Measurements from ENCODE around the gene MRPL39.

MRPL39 gene

DNA sequence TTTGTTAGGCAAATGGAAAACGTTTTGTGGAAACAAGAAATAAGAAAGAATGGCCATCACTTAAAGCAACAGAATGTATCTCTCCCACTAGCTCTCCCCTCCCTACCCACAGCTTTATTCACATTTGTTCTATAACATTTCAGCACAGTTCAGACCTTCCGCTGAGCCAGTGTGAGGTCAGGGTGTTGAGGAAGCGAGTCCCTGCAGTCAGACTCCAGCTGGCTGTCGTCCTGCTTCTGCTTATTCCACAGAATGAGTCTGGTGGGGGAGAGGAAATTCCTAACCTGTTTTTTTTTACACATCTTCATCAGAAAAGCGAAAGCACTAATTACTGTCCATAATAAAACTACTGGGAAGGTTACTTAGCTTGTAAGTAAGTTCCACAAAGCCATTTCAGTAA lies 39.0 kb downstream of the MRPL39 start:
- no peak for DNase-seq (ENCODE audit: low read depth)

DNA sequence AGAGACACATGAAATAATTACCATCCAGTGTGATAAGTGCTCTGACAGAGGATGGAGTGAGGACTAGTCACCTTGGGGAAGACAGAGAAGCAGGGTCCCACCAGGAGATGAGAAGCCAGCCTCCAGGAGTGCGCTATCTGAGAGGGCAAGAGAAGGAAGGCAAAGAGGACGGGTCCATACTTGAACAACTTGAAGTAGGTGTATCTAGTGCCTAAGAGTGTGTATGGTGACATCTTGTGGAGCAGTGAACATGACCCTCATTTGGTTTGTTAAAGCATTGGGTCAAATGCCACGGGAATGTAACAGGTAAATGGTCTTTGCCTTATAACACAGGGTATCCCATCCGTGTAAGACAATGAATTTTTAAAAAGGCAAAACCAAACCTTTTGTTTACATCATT lies 39.8 kb downstream of the MRPL39 start:
- DNase-seq (ENCODE audit: low read depth): no peak

DNA sequence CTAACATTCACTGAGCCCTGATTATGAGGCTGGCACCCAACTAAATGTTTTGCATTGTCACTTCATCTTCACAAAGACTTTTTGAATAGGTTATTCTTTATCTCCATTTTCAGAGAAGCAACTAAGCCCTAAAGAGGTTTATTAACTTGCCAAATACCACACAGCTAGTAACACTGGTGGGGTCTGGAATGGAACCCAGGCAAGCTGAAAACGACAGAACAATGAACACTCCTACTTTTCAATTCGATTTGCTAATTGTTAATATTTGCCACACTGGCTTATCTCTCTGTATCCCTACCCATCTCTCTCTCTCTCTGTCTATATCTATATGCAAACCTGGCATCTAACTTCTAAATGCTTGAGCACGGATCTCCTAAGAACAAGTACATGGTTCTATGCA lies 40.6 kb downstream of the MRPL39 start:
- no peak for DNase-seq (ENCODE audit: low read depth)

DNA sequence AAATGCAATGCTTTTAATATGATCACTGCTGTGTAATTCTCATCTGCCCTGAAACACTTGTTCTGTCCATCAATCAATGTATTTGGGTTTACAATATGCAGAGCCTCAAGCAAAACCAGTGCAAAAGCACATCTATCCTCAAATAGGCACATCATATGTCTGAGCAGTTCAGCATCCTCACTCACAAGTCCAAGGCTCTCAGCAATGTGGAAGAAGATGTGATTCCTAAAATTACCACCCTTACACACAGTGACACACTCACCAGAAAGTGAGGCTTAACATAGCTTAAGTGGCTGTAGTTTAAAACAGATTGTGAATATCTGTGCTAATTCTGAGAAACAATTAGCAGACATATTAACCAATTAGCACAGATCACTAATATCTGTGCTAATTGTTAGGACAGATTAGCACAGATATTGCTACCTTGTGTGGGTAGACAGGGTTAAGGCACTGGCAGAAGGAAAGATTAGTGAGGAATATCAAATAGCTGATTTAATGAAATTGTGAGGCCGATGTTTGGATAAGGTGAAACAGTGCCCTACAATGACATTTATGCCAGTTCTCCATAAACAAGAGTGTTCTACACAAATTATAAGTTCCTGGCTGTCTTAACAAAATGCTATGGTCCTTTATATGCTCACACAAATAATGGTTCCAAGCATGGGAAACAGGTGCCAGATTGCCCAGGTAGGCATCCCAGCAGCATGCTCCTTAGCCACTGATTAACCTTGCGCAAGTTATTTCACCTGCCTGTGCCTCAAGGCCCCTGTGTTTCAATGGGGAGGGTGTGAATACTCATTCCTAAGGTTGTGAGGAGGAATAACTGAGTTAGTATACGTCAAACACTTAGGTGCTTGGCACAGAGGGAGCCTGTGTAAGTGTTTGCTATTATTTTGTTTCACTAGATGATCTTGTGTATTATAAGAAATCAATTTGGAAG lies 41.7 kb downstream of the MRPL39 start:
- DNase-seq (ENCODE audit: low read depth): no peak

DNA sequence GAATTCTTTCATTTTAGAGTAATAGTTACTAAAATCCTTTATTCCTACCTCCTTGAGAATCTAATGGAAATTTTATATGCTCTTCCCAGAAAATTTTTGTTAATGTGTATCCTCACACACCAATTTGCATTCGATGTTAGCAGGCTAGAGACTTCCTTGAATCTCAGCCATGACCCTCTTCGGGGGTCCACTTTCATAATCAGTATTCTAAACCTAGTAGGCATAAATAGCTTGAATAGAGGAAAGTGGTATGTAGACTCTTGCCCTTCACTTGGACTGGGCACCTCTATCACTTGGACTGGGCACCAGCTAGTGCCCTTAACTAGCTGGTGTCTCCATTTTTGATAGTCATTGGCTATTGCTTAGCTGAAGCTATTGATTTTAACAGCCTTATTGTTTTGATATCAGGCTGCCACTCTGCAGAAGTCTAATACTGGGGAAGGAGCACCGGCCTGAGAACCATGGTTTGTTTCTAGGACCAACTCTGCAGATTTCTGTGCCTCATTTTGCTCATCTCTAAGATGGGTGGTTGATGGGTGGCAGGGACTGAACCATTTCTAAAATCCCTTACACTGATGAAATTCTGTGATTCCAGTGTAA lies 42.8 kb downstream of the MRPL39 start:
- DNase-seq (ENCODE audit: low read depth): no peak

DNA sequence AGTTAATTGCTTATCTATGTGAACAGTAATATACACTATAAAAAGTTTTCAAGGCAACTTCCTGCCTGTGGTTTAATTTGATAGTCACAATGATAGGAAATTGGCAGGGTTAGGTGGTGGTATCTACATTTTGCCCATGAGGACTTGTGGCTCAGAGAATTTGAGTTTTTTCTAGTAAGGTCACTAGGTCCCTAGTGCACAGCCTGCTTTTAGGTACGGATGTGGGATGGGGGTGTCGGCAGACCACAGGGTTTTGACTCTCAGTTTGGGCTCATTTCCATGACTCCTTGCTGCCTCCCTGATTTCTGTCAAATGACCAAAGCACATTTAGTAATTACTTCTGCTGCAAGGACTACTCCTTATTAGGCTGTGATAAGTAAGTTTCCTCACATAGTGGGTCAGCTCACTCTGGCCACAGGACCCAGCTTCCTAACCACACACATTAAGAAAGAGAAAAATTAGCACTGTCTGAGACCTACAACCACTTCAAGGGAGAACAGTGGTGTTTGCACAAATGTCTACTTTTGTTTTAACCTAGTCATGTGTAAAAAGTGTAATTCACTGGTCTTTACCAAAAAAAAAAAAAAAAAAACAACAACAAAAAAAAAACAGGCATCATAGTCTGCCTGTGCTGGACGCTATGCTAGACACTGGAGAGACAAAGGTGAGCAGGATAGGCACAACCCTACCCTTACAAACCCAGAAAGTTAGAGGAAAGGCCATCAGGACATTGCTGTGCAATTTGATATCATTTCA lies 43.7 kb downstream of the MRPL39 start:
- DNase-seq (ENCODE audit: low read depth): no peak

DNA sequence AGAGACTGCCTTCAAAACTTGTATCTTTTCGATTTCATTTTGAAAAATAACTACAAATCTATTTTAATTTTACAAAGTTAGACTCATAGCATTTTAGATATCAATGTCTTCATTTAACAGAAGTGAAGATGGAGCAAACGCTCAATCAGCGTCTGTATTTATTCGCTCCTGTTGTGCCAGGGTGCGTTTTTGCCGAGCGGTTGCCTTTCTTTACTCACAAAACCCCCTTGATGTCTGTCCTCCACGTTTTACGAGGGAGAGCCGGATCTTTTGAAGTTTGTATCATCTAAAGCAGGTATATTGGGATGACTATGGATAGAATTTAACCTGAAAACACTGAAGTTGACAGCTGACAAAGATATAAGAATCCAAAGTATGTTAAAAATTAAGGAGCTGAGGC lies 44.6 kb downstream of the MRPL39 start:
- DNase-seq (ENCODE audit: low read depth): no peak

DNA sequence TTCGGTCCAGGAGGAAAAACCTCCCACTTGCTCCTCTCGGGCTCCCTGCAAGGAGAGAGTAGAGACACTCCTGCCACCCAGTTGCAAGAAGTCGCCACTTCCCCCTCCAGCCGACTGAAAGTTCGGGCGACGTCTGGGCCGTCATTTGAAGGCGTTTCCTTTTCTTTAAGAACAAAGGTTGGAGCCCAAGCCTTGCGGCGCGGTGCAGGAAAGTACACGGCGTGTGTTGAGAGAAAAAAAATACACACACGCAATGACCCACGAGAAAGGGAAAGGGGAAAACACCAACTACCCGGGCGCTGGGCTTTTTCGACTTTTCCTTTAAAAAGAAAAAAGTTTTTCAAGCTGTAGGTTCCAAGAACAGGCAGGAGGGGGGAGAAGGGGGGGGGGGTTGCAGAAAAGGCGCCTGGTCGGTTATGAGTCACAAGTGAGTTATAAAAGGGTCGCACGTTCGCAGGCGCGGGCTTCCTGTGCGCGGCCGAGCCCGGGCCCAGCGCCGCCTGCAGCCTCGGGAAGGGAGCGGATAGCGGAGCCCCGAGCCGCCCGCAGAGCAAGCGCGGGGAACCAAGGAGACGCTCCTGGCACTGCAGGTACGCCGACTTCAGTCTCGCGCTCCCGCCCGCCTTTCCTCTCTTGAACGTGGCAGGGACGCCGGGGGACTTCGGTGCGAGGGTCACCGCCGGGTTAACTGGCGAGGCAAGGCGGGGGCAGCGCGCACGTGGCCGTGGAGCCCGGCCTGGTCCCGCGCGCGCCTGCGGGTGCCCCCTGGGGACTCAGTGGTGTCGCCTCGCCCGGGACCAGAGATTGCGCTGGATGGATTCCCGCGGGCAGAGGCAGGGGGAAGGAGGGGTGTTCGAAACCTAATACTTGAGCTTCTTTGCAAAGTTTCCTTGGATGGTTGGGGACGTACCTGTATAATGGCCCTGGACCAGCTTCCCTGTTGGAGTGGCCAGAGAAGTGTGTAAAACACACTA lies 45.3 kb downstream of the MRPL39 start:
- peak; percentile 76 for DNase-seq (ENCODE audit: low read depth)

DNA sequence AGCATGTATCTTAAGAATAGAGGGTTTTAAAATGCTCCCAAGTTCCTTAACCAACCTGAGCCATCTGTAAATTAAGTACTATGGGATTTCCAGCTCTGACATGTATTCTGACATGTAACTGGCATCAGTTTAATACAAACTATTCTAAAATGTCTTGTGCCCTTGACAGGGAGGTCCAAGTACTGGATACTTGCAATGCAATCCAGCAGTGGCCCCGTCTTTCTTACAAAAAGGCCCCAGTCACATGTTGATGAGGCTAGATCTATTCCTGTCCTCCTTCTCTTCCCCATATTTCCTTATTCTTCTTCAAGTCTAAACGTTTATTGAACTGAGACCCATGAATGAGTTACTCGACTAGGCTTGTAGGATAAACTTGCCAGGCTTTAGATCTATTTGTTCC lies 46.4 kb downstream of the MRPL39 start:
- DNase-seq (ENCODE audit: low read depth): no peak

DNA sequence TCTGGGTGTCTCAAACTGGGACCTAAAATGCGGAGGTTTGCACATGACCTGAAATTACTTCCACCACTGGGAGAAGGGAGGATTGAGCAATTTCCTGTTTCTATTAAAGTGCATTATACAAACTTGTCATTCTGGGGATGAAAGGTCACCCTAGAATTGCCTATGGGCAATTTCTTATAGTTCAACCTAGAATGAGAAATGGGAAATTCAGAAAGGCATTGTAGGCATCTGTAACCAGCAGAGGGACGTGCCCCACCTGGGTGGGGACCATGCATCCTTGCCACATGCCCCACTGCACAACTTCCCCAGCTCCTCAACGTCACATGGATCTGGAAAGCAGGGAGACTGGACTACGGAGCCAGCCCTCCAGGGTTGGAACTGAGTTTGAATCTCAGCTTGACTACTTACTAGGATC lies 47.0 kb downstream of the MRPL39 start:
- no peak for DNase-seq (ENCODE audit: low read depth)

DNA sequence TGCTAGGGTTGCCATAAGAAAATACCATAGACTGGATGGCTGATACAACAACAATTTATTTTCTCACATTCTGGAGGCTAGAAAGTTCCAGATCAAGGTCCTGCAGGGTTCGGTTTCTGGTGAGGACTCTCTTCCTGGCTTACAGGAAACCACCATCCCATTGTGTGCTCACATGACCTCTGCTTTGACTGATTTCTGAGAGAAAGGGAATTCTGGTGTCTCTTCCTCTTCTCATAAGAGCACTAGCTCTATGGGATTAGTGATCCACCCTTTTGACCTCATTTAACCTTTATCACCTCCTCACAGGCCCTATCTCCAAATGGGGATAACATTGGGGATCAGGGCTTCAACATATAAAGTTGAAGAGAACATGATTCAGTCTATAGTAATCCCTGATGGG lies 47.5 kb downstream of the MRPL39 start:
- DNase-seq (ENCODE audit: low read depth): no peak

DNA sequence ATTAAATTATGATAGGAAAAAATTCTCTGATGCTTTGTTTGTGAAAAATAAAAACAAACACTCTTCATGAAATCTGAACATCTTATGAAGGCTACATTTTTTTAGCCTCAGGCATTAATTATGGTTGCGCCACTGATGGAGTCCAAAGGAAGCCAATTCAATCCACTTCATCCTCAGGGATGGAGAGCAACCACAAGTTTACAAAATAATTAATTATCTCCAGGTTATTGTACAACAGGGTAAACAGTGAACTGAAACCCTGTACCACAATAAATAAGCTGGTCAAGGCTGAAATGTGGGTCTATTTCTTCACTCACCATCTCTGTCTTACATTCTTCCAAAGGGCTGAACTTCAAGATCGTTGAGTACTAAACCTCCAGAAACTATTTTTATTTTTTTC lies 49.2 kb downstream of the MRPL39 start:
- DNase-seq (ENCODE audit: low read depth): no peak

DNA sequence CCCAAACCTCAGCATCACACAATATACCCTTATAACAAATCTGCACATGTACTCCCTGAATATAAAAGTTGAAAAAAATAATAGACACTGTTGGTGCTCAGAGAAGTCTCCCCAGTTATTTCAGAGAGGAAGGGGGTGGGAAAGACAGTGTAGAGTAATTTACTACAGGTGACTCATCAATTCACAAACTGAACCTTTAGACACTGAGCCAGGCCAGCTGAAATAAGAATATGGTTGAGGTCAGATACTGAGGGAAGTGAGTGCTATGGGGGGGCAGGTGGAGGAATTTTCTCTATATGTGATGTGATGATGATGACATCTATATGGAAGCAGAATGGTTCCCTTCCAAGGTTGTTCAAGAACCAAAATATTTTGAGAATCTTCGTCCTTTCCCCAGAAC lies 50.1 kb downstream of the MRPL39 start:
- DNase-seq (ENCODE audit: low read depth): no peak

DNA sequence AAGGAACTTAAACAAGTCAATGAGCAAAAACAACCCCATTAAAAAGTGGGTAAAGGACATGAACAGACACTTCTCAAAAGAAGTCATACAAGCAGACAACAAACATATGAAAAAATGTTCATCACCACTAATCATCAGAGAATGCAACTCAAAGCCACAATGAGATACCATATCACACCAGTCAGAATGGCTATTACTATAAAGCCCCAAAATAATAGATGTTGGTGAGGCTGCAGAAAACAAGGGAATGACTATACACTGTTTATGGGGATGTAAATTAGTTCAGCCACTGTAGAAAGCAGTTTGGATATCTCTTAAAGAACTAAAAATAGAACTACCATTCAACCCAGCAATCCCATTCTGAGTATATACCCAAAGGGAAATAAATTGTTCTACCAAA lies 51.2 kb downstream of the MRPL39 start:
- no peak for DNase-seq (ENCODE audit: low read depth)

DNA sequence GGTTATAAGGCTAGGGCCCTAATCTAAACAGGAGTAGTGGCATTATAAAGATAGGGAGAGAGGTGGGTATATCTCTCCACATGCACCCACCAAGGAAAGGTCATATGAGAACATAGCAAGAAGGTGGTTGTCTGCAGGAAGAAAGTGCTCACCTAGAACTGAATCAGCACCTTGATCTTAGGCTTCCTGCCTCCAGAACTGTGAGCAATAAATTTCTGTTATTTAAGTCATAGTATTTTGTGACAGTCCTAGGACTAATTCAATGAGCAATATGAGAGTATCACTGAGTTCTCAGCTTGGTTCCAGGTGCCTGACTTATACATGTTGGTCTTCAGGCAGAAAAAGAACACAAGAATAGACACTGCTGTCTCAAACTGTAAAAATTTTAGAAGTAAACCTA lies 51.8 kb downstream of the MRPL39 start:
- DNase-seq (ENCODE audit: low read depth): no peak

DNA sequence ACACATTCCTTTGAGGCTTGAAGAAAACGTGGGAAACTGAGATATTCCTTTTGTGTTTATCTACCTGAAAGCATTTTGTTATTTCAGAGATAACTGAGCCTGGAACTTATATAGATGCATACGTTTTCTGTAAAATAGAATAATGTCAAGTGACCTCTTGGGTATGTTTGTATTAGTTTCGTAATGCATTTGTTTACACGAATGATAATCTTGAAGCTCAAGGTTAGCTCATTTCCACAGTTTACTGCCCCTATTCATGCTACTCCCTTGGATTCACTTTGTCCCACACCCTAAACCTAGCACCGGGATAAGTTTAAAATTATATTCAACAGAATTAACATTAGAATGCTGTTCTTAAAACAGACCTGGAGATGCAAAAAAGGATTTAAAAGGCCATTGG lies 54.4 kb downstream of the MRPL39 start:
- no peak for DNase-seq (ENCODE audit: low read depth)

DNA sequence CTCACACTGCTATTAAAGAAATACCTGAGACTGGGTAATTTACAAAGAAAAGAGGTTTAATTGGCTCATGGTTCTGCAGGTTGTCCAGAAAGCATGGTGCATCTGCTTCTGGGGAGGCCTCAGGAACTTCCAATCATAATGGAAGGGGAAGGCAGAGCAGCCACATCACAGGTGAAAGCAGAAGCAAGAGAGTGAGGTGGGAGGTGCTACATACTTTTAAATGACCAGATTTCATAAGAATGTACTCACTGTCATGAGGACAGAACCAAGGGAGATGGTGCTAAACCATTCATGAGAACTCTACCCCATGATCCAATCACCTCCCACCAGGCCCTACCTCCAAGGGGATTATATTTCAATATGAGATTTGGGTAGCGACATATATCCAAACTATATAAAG lies 55.7 kb downstream of the MRPL39 start:
- no peak for DNase-seq (ENCODE audit: low read depth)

DNA sequence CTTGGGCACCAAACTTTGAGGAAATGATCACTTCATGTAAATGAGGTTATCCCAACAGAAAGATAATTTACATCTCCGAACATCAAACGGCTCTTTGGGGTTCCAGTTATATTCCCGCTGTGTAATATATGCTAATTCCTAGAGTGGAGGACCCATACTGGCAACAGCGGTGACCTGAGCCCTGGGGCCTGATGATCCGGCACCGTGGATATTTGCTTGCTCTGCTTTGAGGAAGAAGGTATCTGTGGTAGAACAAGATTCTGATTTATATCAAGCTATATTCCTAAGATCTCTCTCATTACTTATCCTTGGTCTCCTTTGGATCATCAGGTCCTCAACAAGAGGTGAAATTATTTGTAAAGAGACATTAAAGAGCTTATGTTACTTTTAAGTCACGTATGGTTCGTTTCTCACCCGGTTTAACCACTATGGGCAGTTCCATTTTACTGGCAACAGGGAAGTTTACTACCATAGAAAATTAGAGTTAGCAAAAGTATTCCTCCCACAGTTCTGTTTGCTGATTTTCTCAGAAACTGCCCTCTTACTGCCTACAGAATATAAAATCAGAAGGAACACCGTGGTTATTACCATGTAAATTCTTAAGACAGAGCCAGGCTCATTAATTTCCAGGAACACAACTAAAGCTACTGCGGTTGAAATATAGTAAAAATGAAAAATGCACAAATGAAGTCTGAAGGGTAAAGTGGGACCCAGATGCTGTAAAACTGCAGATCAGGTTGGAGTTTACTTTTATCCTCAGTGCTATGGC lies 56.7 kb downstream of the MRPL39 start:
- DNase-seq (ENCODE audit: low read depth): no peak

DNA sequence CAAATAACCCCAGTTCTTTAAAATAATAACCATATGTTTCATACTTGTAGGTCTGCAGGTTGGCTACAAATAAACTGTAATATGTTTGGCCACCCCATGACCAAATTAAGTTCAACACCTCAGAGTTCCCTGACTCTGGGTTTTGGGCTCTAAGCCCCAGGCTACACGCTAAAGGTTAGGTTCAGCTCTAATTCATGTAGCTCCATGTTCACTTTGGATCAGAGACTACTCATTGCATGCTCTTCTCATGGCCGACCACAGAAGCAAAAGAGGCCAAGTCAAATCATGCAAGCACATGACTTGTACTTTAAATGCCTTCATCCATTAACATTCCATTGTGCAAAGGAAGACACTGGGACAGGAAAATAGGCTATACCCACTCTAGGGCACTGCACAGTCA lies 66.2 kb downstream of the MRPL39 start:
- DNase-seq (ENCODE audit: low read depth): no peak

DNA sequence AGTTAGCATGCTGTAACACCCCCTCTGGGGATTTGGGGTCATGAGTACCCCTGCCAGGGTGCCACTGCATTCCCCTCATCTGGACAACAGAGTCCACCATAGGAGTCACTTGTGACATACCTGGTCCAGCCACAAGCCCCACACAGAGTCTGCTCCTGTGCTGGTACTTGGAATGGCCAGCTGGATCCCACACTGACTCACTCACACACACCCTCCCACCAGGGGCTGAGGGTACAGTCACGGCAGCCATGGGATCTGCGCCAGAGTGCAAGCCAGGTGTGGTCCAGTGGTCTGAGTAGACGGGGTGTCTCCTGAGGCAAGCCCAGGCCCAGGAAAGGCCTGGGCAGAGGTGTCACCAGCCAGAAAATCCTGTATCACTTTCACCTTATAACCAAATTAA lies 67.7 kb downstream of the MRPL39 start:
- no peak for DNase-seq (ENCODE audit: low read depth)

DNA sequence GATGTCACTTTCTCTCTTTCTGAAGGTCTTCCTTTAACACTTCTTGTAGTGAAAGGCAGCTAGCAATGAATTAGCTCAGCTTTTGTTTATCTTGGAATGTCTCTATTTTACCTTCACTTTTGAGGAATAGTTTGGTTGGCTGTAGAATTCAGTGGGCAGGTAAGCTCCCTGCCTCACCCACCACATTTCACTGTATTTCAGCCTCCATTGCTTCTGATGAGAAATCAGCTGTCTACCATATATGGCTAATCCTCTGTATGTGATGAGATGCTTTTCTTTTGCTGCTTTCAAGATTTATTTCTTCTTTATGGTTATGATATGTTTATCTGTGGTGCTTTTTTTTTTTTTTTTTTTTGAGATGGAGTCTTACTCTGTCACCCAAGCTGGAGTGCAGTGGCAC lies 70.1 kb downstream of the MRPL39 start:
- no peak for DNase-seq (ENCODE audit: low read depth)

Data from stimulated activated CD8-positive, alpha-beta memory T cell treated with anti-CD3 and anti-CD28 coated beads, Interleukin-4, amount 100 ng/mL, for 24 hours (primary cell).